Chondrocyte (in vitro differentiated cells): ENCODE measurements around the gene TMEM156. TPM values are rescaled to one million over a fixed set of nuclear protein-coding genes. Genes with fewer than 3 reads are reported as not detected.

Experiments used
- DNase-seq: peaks from one replicate; pipeline ENCODE4 v3.0.0; 2021; ENCODE audit warnings: mixed read lengths, low spot score
- H3K27ac Mint-ChIP-seq: one replicate; pipeline ENCODE4 v1.8.0; 2021; ENCODE audit warnings: mild to moderate bottlenecking, moderate library complexity, mixed read lengths; ENCODE audit not compliant: unreplicated experiment
- H3K27me3 Mint-ChIP-seq: 2 replicates; pipeline ENCODE4 v1.8.0; 2021; ENCODE audit warnings: low read depth, mixed read lengths
- H3K36me3 Mint-ChIP-seq: 2 replicates; pipeline ENCODE4 v1.8.0; 2021; ENCODE audit warnings: low read depth, mixed read lengths
- H3K4me1 Mint-ChIP-seq: 2 replicates; pipeline ENCODE4 v1.8.0; 2021; ENCODE audit warnings: low read depth, mild to moderate bottlenecking, mixed read lengths
- H3K4me3 Mint-ChIP-seq: one replicate; pipeline ENCODE4 v1.8.0; 2021; ENCODE audit warnings: mild to moderate bottlenecking, moderate library complexity, mixed read lengths; ENCODE audit not compliant: unreplicated experiment
- H3K9me3 Mint-ChIP-seq: 2 replicates; pipeline ENCODE4 v1.8.0; 2021; ENCODE audit warnings: low read depth, mixed read lengths
- CTCF ChIP-seq: fragments of 200-600 bp; sonication (generic); IDR thresholded peaks from 2 replicates; pipeline ENCODE4 v1.5.0; 2021; ENCODE audit warnings: antibody characterized with exemption, mild to moderate bottlenecking, moderate library complexity
- total RNA-seq: library from RNA; stranded (reverse); gene quantifications from 3 replicates; pipeline ENCODE4 v1.2.1, GENCODE V29; 2021

TMEM156 gene
- total RNA-seq, 1 donor from 2014 or later: 0.32 TPM

- Mint-ChIP-seq H3K27ac (no peak overlapping the region), H3K4me3 (no peak overlapping the region), H3K9me3 (peaks cover 9% of the 10 kb centered on the region), H3K4me1 (peaks cover 12% of the 10 kb centered on the region), H3K27me3 (no peaks in the 10 kb centered on the region), H3K36me3 (peaks cover 2% of the 10 kb centered on the region)
- no peak for DNase-seq
- TF ChIP-seq CTCF: no peak
These were observed 74.3 kb downstream of the TMEM156 start for GRCh38 chr4:38957893-38958292.

GRCh38 chr4:38957261-38957815 lies 74.9 kb downstream of the TMEM156 start:
- Mint-ChIP-seq H3K4me1 (peaks cover 12% of the 10 kb centered on the region), H3K36me3 (no peaks in the 10 kb centered on the region), H3K4me3 (no peak overlapping the region), H3K9me3 (peaks cover 9% of the 10 kb centered on the region), H3K27ac (no peak overlapping the region), H3K27me3 (no peaks in the 10 kb centered on the region)
- no peak for DNase-seq
- TF ChIP-seq CTCF: no peak

- Mint-ChIP-seq H3K27me3 (no peaks in the 10 kb centered on the region), H3K4me3 (no peak overlapping the region), H3K9me3 (no peaks in the 10 kb centered on the region), H3K27ac (no peak overlapping the region), H3K36me3 (no peaks in the 10 kb centered on the region), H3K4me1 (peaks cover 12% of the 10 kb centered on the region)
- TF ChIP-seq CTCF: no peak
- DNase-seq: no peak
These were observed 76.3 kb downstream of the TMEM156 start for GRCh38 chr4:38955957-38956356.

GRCh38 chr4:38954727-38955126 lies 77.5 kb downstream of the TMEM156 start:
- Mint-ChIP-seq H3K4me1 (peaks cover 19% of the 10 kb centered on the region), H3K9me3 (no peaks in the 10 kb centered on the region), H3K4me3 (no peak overlapping the region), H3K27ac (no peak overlapping the region), H3K36me3 (no peaks in the 10 kb centered on the region), H3K27me3 (no peaks in the 10 kb centered on the region)
- no peak for TF ChIP-seq CTCF
- no peak for DNase-seq

GRCh38 chr4:38952017-38952416 lies 80.2 kb downstream of the TMEM156 start:
- peaks cover 1% of the 10 kb centered on the region for H3K36me3 Mint-ChIP-seq
- no peak for TF ChIP-seq CTCF
- H3K9me3 Mint-ChIP-seq: no peaks in the 10 kb centered on the region
- peaks cover 30% of the 10 kb centered on the region for H3K4me1 Mint-ChIP-seq
- H3K27me3 Mint-ChIP-seq: no peaks in the 10 kb centered on the region
- no peak for DNase-seq
- H3K27ac Mint-ChIP-seq: no peak overlapping the region
- H3K4me3 Mint-ChIP-seq: no peak overlapping the region
